SK-N-SH treated with all-trans-retinoic acid at 6 μM for 48 hours (cell line): ENCODE data around the gene ALS2.

Source experiments
- ATAC-seq: fragments of 200-7000 bp; cut with Tn5 transposase; 3 replicates; pipeline ENCODE4 v1.9.1; 2020; ENCODE audit warnings: mild to moderate bottlenecking, moderate library complexity
- ARNTL ChIP-seq: fragments of 450-650 bp; formaldehyde crosslinking; IDR thresholded peaks from 2 replicates; pipeline ENCODE4 v1.5.0; 2020; ENCODE audit warnings: low read depth, mild to moderate bottlenecking, moderate library complexity, borderline replicate concordance
- BACH2 ChIP-seq: fragments of 250-450 bp; sonication (Bioruptor Pico); IDR thresholded peaks from 2 replicates; pipeline ENCODE4 v1.9.0; 2021; ENCODE audit warnings: mild to moderate bottlenecking, borderline replicate concordance
- CSDC2 ChIP-seq: fragments of 250-450 bp; sonication (Bioruptor Pico); IDR thresholded peaks from 2 replicates; pipeline ENCODE4 v1.5.0; 2020; ENCODE audit warnings: mild to moderate bottlenecking, moderate library complexity
- CSRNP3 ChIP-seq: fragments of 250-450 bp; sonication (Bioruptor Pico); IDR thresholded peaks from 2 replicates; pipeline ENCODE4 v1.5.1; 2021; ENCODE audit warnings: mild to moderate bottlenecking, moderate library complexity
- GLIS3 ChIP-seq: fragments of 250-450 bp; sonication (Bioruptor Pico); IDR thresholded peaks from 2 replicates; pipeline ENCODE4 v1.5.0; 2020; ENCODE audit warnings: mild to moderate bottlenecking, moderate library complexity
- ISL1 ChIP-seq: fragments of 250-450 bp; sonication (Bioruptor Pico); IDR thresholded peaks from 2 replicates; pipeline ENCODE4 v2.1.2; 2022; ENCODE audit warnings: mild to moderate bottlenecking, moderate library complexity
- OSR1 ChIP-seq: fragments of 250-450 bp; sonication (Bioruptor Pico); IDR thresholded peaks from 2 replicates; pipeline ENCODE4 v1.8.0; 2022; ENCODE audit warnings: moderate library complexity, mild to moderate bottlenecking, inconsistent platforms
- PPARA ChIP-seq: fragments of 250-450 bp; sonication (Bioruptor Pico); IDR thresholded peaks from 2 replicates; pipeline ENCODE4 v1.5.0; 2020; ENCODE audit warnings: mild to moderate bottlenecking, borderline replicate concordance
- RARB ChIP-seq: fragments of 250-450 bp; sonication (Bioruptor Pico); IDR thresholded peaks from 2 replicates; pipeline ENCODE4 v1.8.0; 2021; ENCODE audit warnings: mild to moderate bottlenecking, moderate library complexity
- TCF4 ChIP-seq: fragments of 250-450 bp; sonication (Bioruptor Pico); IDR thresholded peaks from 2 replicates; pipeline ENCODE4 v1.8.0; 2021; ENCODE audit warnings: mild to moderate bottlenecking, moderate library complexity, borderline replicate concordance
- TSHZ2 ChIP-seq: fragments of 250-450 bp; sonication (Bioruptor Pico); IDR thresholded peaks from 2 replicates; pipeline ENCODE4 v1.5.0; 2020; ENCODE audit warnings: mild to moderate bottlenecking, moderate library complexity
- ZC3H10 ChIP-seq: fragments of 250-450 bp; sonication (Bioruptor Pico); IDR thresholded peaks from 2 replicates; pipeline ENCODE4 v1.5.1; 2021; ENCODE audit warnings: mild to moderate bottlenecking, moderate library complexity
- ZFP30 ChIP-seq: fragments of 450-650 bp; formaldehyde crosslinking; IDR thresholded peaks from 2 replicates; pipeline ENCODE4 v1.5.0; 2022; ENCODE audit warnings: mild to moderate bottlenecking, moderate library complexity
- ZNF565 ChIP-seq: fragments of 450-650 bp; formaldehyde crosslinking; conservative IDR thresholded peaks from 2 replicates; pipeline ENCODE4 v1.5.0; 2020; ENCODE audit warnings: low read depth, mild to moderate bottlenecking, moderate library complexity
- ZNF70 ChIP-seq: fragments of 450-650 bp; formaldehyde crosslinking; IDR thresholded peaks from 2 replicates; pipeline ENCODE4 v1.5.0; 2020; ENCODE audit warnings: mild to moderate bottlenecking, moderate library complexity
- ZNF8 ChIP-seq: fragments of 450-650 bp; formaldehyde crosslinking; IDR thresholded peaks from 2 replicates; pipeline ENCODE4 v1.5.0; 2020; ENCODE audit warnings: mild to moderate bottlenecking, moderate library complexity
- TF ChIP-seq, protein P1 (sequence below): fragments of 250-450 bp; sonication (Bioruptor Pico); IDR thresholded peaks from 2 replicates; pipeline ENCODE4 v1.8.0; 2020; ENCODE audit warnings: mild to moderate bottlenecking, moderate library complexity, borderline replicate concordance
- TF ChIP-seq, protein P2 (sequence below): fragments of 250-450 bp; sonication (Bioruptor Pico); IDR thresholded peaks from 2 replicates; pipeline ENCODE4 v1.5.1; 2020; ENCODE audit warnings: low read depth, mild to moderate bottlenecking, moderate library complexity
- TF ChIP-seq, protein P3 (sequence below): fragments of 250-450 bp; sonication (Bioruptor Pico); IDR thresholded peaks from 2 replicates; pipeline ENCODE4 v1.8.0; 2021; ENCODE audit warnings: low read depth, mild to moderate bottlenecking, moderate library complexity, borderline replicate concordance

The ALS2 gene

DNA sequence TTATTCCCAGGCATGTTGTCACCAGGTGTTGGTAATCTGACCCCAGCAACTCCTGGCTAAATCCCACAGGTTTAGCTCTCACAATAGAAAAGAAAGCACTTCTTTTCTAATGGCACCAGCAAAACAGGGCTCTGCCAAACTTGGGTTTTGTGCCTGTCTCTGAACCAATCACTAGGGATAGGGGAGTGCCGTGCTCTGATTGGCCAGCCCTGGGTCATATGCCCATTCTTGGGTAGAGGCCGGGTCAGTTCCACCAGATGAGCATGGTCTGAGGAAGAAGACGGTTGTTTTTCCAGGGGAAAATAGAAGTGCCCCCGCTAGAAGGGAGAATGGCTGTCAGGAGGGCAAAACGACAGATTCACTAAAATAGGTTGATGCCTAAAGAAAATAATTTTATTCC is 40.3 kb upstream of the ALS2 start:
- no peak for TF ChIP-seq CSRNP3
- no peak for TF ChIP-seq ZFP30 (CRISPR knock-in tag)
- no peak for TF ChIP-seq PPARA (CRISPR knock-in tag)
- TF ChIP-seq ZNF8 (CRISPR knock-in tag): no peak
- TF ChIP-seq CSDC2 (CRISPR knock-in tag): no peak
- TF ChIP-seq TCF4 (CRISPR knock-in tag): no peak
- no peak for TF ChIP-seq GLIS3 (CRISPR knock-in tag)
- ATAC-seq: peak; percentile 44; the same call in 2 of the 3 replicates

DNA sequence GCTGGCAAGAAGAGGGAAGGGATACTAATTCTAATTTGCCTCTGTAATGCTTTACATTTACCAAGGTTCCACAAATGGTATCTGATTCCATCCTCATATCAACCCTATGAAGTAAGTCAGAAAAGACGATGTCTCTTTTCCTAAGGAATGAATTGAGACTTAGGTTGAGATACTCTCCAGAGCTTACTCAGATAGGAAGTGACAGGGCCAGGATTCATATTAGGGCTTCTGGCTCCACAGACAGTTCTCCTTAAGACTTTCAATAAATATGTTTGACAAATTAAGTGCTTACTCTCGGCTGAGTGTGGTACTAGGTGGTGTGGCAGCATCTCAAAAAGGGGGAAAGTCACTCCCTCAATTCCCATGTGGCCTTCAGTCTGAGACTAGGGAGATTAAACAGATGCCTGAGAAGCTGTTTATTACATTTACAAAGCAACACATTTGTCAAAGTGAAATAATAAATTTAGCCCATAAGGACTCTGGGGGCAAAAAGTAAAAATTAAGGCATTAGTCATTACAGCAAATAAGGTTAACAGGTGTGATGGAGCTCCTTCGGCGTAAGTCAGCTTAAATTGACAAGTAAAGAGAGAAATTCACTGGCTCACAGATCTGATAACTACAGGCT is 39.8 kb upstream of the ALS2 start:
- TF ChIP-seq TSHZ2 (no peak), ZNF70 (CRISPR knock-in tag) (no peak), TCF4 (CRISPR knock-in tag) (peak; percentile 63), ISL1 (CRISPR knock-in tag) (peak; percentile 93), CSRNP3 (0 out of 2 replicates have a peak, but pooled peaks have one; percentile 23)
- TF ChIP-seq, protein P1, sequence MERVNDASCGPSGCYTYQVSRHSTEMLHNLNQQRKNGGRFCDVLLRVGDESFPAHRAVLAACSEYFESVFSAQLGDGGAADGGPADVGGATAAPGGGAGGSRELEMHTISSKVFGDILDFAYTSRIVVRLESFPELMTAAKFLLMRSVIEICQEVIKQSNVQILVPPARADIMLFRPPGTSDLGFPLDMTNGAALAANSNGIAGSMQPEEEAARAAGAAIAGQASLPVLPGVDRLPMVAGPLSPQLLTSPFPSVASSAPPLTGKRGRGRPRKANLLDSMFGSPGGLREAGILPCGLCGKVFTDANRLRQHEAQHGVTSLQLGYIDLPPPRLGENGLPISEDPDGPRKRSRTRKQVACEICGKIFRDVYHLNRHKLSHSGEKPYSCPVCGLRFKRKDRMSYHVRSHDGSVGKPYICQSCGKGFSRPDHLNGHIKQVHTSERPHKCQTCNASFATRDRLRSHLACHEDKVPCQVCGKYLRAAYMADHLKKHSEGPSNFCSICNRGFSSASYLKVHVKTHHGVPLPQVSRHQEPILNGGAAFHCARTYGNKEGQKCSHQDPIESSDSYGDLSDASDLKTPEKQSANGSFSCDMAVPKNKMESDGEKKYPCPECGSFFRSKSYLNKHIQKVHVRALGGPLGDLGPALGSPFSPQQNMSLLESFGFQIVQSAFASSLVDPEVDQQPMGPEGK (CRISPR knock-in tag): peak; percentile 52; the same call in 1 of the 2 replicates
- TF ChIP-seq, protein P2, sequence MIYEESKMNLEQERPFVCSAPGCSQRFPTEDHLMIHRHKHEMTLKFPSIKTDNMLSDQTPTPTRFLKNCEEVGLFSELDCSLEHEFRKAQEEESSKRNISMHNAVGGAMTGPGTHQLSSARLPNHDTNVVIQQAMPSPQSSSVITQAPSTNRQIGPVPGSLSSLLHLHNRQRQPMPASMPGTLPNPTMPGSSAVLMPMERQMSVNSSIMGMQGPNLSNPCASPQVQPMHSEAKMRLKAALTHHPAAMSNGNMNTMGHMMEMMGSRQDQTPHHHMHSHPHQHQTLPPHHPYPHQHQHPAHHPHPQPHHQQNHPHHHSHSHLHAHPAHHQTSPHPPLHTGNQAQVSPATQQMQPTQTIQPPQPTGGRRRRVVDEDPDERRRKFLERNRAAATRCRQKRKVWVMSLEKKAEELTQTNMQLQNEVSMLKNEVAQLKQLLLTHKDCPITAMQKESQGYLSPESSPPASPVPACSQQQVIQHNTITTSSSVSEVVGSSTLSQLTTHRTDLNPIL (CRISPR knock-in tag): peak; percentile 25; the same call in 1 of the 2 replicates
- TF ChIP-seq, all 23 proteins: peak for 5
- peak; percentile 85 for ATAC-seq

- ATAC-seq: no peak
- no peak for TF ChIP-seq CSDC2 (CRISPR knock-in tag)
- TF ChIP-seq ISL1 (CRISPR knock-in tag): no peak
- TF ChIP-seq CSRNP3: no peak
- no peak for TF ChIP-seq ARNTL (CRISPR knock-in tag)
- TF ChIP-seq, protein P3, sequence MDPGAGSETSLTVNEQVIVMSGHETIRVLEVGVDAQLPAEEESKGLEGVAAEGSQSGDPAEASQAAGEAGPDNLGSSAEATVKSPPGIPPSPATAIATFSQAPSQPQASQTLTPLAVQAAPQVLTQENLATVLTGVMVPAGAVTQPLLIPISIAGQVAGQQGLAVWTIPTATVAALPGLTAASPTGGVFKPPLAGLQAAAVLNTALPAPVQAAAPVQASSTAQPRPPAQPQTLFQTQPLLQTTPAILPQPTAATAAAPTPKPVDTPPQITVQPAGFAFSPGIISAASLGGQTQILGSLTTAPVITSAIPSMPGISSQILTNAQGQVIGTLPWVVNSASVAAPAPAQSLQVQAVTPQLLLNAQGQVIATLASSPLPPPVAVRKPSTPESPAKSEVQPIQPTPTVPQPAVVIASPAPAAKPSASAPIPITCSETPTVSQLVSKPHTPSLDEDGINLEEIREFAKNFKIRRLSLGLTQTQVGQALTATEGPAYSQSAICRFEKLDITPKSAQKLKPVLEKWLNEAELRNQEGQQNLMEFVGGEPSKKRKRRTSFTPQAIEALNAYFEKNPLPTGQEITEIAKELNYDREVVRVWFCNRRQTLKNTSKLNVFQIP (CRISPR knock-in tag): no peak
- no peak for TF ChIP-seq ZFP30 (CRISPR knock-in tag)
- no peak for TF ChIP-seq OSR1 (CRISPR knock-in tag)
- TF ChIP-seq PPARA (CRISPR knock-in tag): no peak
- TF ChIP-seq ZNF70 (CRISPR knock-in tag): no peak
- no peak for TF ChIP-seq BACH2 (CRISPR knock-in tag)
- no peak for TF ChIP-seq RARB
- no peak for TF ChIP-seq ZNF565 (CRISPR knock-in tag)
- TF ChIP-seq ZC3H10 (CRISPR knock-in tag): no peak
- TF ChIP-seq TCF4 (CRISPR knock-in tag): no peak
These were observed 36.2 kb upstream of the ALS2 start for GRCh38 chr2:201816657-201817575.
